ENCODE measurements around the gene SNAI1. TPM values are rescaled to one million over a fixed set of nuclear protein-coding genes. Genes with fewer than 3 reads are reported as not detected.

SNAI1 gene
- total RNA-seq, 2 experiments from 2014 or later: 1.6 to 3.6 TPM

DNA sequence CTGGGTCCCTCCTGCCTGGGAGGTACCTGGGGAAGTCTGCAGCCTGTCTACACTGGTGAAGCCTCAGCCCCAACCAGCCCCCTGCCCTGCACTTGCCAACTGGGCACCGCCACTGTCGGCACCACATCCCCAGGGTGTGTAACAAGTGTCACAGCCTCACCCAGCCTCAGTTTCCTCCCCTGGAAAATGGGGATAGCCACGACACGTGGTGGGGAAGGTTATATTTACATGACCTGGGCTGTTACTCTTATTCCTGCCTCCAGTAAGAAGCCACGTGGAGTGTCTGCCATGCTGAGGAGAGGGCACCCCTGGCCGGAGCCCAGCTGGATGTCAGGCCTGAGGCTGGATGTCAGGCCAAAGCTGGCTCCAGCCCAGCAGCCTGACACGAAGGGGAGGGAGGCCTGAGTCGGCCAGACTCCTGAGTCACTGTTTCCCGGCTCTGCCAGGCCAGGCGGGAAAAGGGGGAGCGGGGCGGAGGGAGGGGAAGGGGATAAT lies 44.9 kb downstream of the SNAI1 start:
- Histone ChIP-seq H3K9me2 (ENCODE audit: insufficient read depth, low read length) (no peaks in the 10 kb centered on the region), H3K4me1 (ENCODE audit: insufficient read depth, low read length, poor library complexity, severe bottlenecking) (peaks cover 12% of the 10 kb centered on the region), H3K9me3 (ENCODE audit: low read length) (no peaks in the 10 kb centered on the region), H3K36me3 (ENCODE audit: insufficient read depth, low read length) (no peaks in the 10 kb centered on the region), H4K20me1 (ENCODE audit: insufficient read depth, low read length) (no peaks in the 10 kb centered on the region), H2AFZ (ENCODE audit: low read length) (no peak overlapping the region), H3K4me3 (ENCODE audit: low read depth, low read length, poor library complexity, severe bottlenecking) (no peak overlapping the region), H3K27ac (ENCODE audit: low read depth, low read length, poor library complexity, severe bottlenecking) (no peak overlapping the region), H3K4me2 (ENCODE audit: low read length) (no peak overlapping the region), H3K79me2 (ENCODE audit: insufficient read depth, low read depth, low read length) (no peaks in the 10 kb centered on the region)
- DNase-seq (ENCODE audit: low spot score): no peak
- BruUV-seq (replicated peaks): no TSS peak
- intact Hi-C loops (cut with micrococcal nuclease; ENCODE audit: unreplicated experiment): no loop called here
- ChIA-PET CTCF (ENCODE audit: unreplicated experiment) (no interaction called here), POLR2A (no interaction called here)
- TF ChIP-seq EZH2phosphoT487 (IDR thresholded peaks at IDR 0.05; ENCODE audit: borderline replicate concordance, low read depth, low read length): no peak
- TF ChIP-seq, protein P1, sequence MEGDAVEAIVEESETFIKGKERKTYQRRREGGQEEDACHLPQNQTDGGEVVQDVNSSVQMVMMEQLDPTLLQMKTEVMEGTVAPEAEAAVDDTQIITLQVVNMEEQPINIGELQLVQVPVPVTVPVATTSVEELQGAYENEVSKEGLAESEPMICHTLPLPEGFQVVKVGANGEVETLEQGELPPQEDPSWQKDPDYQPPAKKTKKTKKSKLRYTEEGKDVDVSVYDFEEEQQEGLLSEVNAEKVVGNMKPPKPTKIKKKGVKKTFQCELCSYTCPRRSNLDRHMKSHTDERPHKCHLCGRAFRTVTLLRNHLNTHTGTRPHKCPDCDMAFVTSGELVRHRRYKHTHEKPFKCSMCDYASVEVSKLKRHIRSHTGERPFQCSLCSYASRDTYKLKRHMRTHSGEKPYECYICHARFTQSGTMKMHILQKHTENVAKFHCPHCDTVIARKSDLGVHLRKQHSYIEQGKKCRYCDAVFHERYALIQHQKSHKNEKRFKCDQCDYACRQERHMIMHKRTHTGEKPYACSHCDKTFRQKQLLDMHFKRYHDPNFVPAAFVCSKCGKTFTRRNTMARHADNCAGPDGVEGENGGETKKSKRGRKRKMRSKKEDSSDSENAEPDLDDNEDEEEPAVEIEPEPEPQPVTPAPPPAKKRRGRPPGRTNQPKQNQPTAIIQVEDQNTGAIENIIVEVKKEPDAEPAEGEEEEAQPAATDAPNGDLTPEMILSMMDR (conservative IDR thresholded peaks at IDR 0.05; ENCODE audit: low read length): no peak

DNA sequence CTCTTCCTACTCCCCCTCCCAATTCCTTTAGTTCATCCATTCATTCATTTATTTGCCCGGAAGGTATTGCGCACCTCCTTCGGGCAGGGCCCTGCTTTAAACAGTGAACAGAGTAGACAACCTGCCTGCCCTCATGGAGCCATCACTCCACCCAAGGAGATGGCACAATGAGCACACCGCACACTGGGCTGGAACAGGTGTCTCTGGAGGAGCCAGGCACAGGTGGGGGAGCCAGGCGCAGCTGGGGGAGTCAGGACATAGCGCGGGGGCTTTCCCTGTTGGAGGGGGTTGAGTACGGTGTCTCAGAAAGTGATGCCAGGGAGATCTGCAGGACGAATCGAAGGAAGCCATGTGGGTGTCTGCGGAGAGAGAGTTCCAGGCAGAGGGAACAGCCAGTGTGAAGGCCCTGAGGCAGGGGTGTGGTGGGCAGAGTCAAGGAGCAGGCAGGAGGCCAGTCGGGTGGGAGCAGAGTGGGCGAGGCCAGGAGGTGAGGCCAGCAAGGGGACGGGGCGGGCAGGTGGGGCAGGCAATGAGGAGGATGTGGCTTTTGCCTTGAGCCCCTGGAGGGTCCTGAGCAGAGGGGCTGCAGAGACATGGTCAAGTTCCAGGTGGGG lies 46.4 kb downstream of the SNAI1 start:
- Histone ChIP-seq H3K4me1 (ENCODE audit: insufficient read depth, low read length, poor library complexity, severe bottlenecking) (no peaks in the 10 kb centered on the region), H3K27ac (ENCODE audit: low read depth, low read length, poor library complexity, severe bottlenecking) (no peak overlapping the region), H3K9me3 (ENCODE audit: low read length) (no peaks in the 10 kb centered on the region), H2AFZ (ENCODE audit: low read length) (no peak overlapping the region), H3K9me2 (ENCODE audit: insufficient read depth, low read length) (no peaks in the 10 kb centered on the region), H3K4me3 (ENCODE audit: low read depth, low read length, poor library complexity, severe bottlenecking) (no peak overlapping the region), H3K79me2 (ENCODE audit: insufficient read depth, low read depth, low read length) (no peaks in the 10 kb centered on the region), H3K4me2 (ENCODE audit: low read length) (no peak overlapping the region), H4K20me1 (ENCODE audit: insufficient read depth, low read length) (no peaks in the 10 kb centered on the region), H3K36me3 (ENCODE audit: insufficient read depth, low read length) (no peaks in the 10 kb centered on the region)
- TF ChIP-seq, protein P1 (conservative IDR thresholded peaks at IDR 0.05; ENCODE audit: low read length): no peak
- no peak for TF ChIP-seq EZH2phosphoT487 (IDR thresholded peaks at IDR 0.05; ENCODE audit: borderline replicate concordance, low read depth, low read length)
- no TSS peak for BruUV-seq (replicated peaks)
- CTCF ChIA-PET (ENCODE audit: unreplicated experiment): no interaction called here
- POLR2A ChIA-PET: interaction anchor here (0.7 kb wide), 1 partner anchor 37 kb away, joined by 6 read pairs; no protein-coding TSS in a partner anchor
- intact Hi-C loops (cut with micrococcal nuclease; ENCODE audit: unreplicated experiment): no loop called here
- no peak for DNase-seq (ENCODE audit: low spot score)

Measured in OCI-LY7 (cell line).